A549 (cell line): ENCODE results near the gene UNC45B. TPM values are rescaled to one million over a fixed set of nuclear protein-coding genes. Genes with fewer than 3 reads are reported as not detected.

ENCODE experiments used
- ATAC-seq, 2 experiments: fragments of 200-7000 bp in 1 of 2; fragments of >200 bp in 1 of 2; cut with Nextera tagmentation in 1 of 2; cut with Tn5 transposase in 1 of 2; 3 replicates each; pipeline versions ENCODE4 v1.8.0 to v1.9.1; 2018 to 2020; ENCODE audit warnings: mild to moderate bottlenecking in 1 of 2, moderate library complexity in 1 of 2
- CTCF ChIA-PET: fragments of 300-600 bp; sonication (Branson Sonifier 250); formaldehyde crosslinking; extraction: SDS; loops from one replicate; lab custom pipeline; 2021; ENCODE audit warnings: antibody characterized with exemption, inconsistent platforms; lab: Yijun Ruan, JAX
- POLR2A ChIA-PET: fragments of 350-600 bp; formaldehyde crosslinking; extraction: SDS; loops from one replicate; lab custom pipeline; 2021; ENCODE audit warnings: antibody characterized with exemption, inconsistent platforms; lab: Yijun Ruan, JAX
- DNase-seq, 2 experiments: peaks; one replicate each; pipeline versions ENCODE4 v3.0.0 to v3.0.0-alpha.2; 2011 to 2016; ENCODE audit warnings: low read depth in 1 of 2, low spot score in 1 of 2
- FAIRE-seq: peaks from 2 replicates; lab custom pipeline; 2011; peaks lifted over from hg19 to GRCh38; lab: Jason Lieb, UNC
- H3K27ac ChIP-seq, 2 experiments: fragments of >200 bp; sonication (Bioruptor Twin); formaldehyde crosslinking; 3 replicates each; pipeline ENCODE4 v1.5.1; 2016 to 2017
- H3K4me1 ChIP-seq: fragments of >200 bp; sonication (Bioruptor Twin); formaldehyde crosslinking; 3 replicates; pipeline ENCODE4 v1.6.1; 2016
- H3K4me2 ChIP-seq: fragments of >200 bp; sonication (Bioruptor Twin); formaldehyde crosslinking; 3 replicates; pipeline ENCODE4 v1.6.1; 2016
- H3K4me3 ChIP-seq: fragments of >200 bp; sonication (Bioruptor Twin); formaldehyde crosslinking; 3 replicates; pipeline ENCODE4 v1.5.1; 2016
- H3K9me3 ChIP-seq: fragments of >200 bp; sonication (Bioruptor Twin); formaldehyde crosslinking; 3 replicates; pipeline ENCODE4 v1.6.1; 2016
- CBX8 ChIP-seq: fragments of 200-600 bp; sonication (generic); IDR thresholded peaks from 2 replicates; pipeline ENCODE4 v1.6.1; 2016
- CEBPB ChIP-seq, 2 experiments: fragments of >200 bp in 1 of 2; sonication (Bioruptor Twin) in 1 of 2; formaldehyde crosslinking in 1 of 2; IDR thresholded peaks; 2 replicates each; pipeline ENCODE4 v1.6.1; 2012 to 2016
- CTCF ChIP-seq: fragments of >200 bp; sonication (Bioruptor Twin); formaldehyde crosslinking; IDR thresholded peaks from 3 replicates; pipeline ENCODE4 v1.5.1; 2016
- EHF ChIP-seq: fragments of 250-450 bp; sonication (Bioruptor Pico); IDR thresholded peaks from 2 replicates; pipeline ENCODE4 v1.5.0; 2020; ENCODE audit warnings: mild to moderate bottlenecking
- EHMT2 ChIP-seq: fragments of 200-600 bp; sonication (generic); IDR thresholded peaks from 2 replicates; pipeline ENCODE4 v1.6.1; 2016; ENCODE audit warnings: antibody characterized with exemption, low read depth, mild to moderate bottlenecking, moderate library complexity
- FOXS1 ChIP-seq: fragments of 250-450 bp; sonication (Bioruptor Pico); IDR thresholded peaks from 2 replicates; pipeline ENCODE4 v1.5.0; 2020; ENCODE audit warnings: mild to moderate bottlenecking, moderate library complexity
- GATA3 ChIP-seq: IDR thresholded peaks from 2 replicates; pipeline ENCODE4 v1.6.1; 2012; ENCODE audit warnings: borderline replicate concordance
- HDAC2 ChIP-seq: fragments of 200-600 bp; sonication (generic); IDR thresholded peaks from 2 replicates; pipeline ENCODE4 v1.6.1; 2016
- HEYL ChIP-seq: fragments of 250-450 bp; sonication (Bioruptor Pico); IDR thresholded peaks from 2 replicates; pipeline ENCODE4 v1.8.0; 2021; ENCODE audit warnings: mild to moderate bottlenecking, moderate library complexity
- HOXB13 ChIP-seq: fragments of 250-450 bp; sonication (Bioruptor Pico); IDR thresholded peaks from 2 replicates; pipeline ENCODE4 v1.5.0; 2020; ENCODE audit warnings: low read depth, mild to moderate bottlenecking, moderate library complexity
- JUNB ChIP-seq: fragments of >200 bp; sonication (Bioruptor Twin); formaldehyde crosslinking; IDR thresholded peaks from 2 replicates; pipeline ENCODE4 v1.6.1; 2016
- KDM1A ChIP-seq: fragments of 200-600 bp; sonication (generic); IDR thresholded peaks from 2 replicates; pipeline ENCODE4 v1.6.1; 2016; ENCODE audit warnings: low read depth, mild to moderate bottlenecking
- MYC ChIP-seq: IDR thresholded peaks from 2 replicates; pipeline ENCODE4 v1.6.1; 2012; ENCODE audit warnings: mild to moderate bottlenecking, inconsistent platforms, low read length, improper control_type of control experiment, borderline replicate concordance
- NR3C1 ChIP-seq: fragments of >200 bp; sonication (Bioruptor Twin); formaldehyde crosslinking; IDR thresholded peaks from 3 replicates; pipeline ENCODE4 v1.6.1; 2017
- POLR2A ChIP-seq: IDR thresholded peaks from 2 replicates; pipeline ENCODE4 v1.6.1; 2012; ENCODE audit warnings: mild to moderate bottlenecking, low read length
- POLR2AphosphoS2 ChIP-seq: conservative IDR thresholded peaks from 2 replicates; pipeline ENCODE4 v1.6.1; 2012; ENCODE audit warnings: low read length, improper control_type of control experiment, inconsistent platforms
- RCOR1 ChIP-seq: fragments of 150-350 bp; IDR thresholded peaks from 2 replicates; pipeline ENCODE4 v1.6.1; 2014; ENCODE audit warnings: antibody characterized with exemption, low read length, low read depth
- REST ChIP-seq: fragments of 200-600 bp; sonication (generic); IDR thresholded peaks from 2 replicates; pipeline ENCODE4 v1.6.1; 2016; ENCODE audit warnings: antibody characterized with exemption, mild to moderate bottlenecking, moderate library complexity
- TFCP2L1 ChIP-seq: fragments of 250-450 bp; sonication (Bioruptor Pico); IDR thresholded peaks from 2 replicates; pipeline ENCODE4 v1.5.0; 2021; ENCODE audit warnings: mild to moderate bottlenecking
- ZC3H11A ChIP-seq: fragments of 450-650 bp; IDR thresholded peaks from 2 replicates; pipeline ENCODE4 v1.6.1; 2014; ENCODE audit warnings: antibody characterized with exemption, mild to moderate bottlenecking
- ZSCAN20 ChIP-seq: fragments of 250-450 bp; sonication (Bioruptor Pico); IDR thresholded peaks from 2 replicates; pipeline ENCODE4 v1.8.0; 2022; ENCODE audit warnings: mild to moderate bottlenecking, moderate library complexity
- WGBS: methylation state at CpG from one replicate; pipeline ENCODE4 v1.1.6; 2017; ENCODE audit errors: missing lambda C conversion rate; 5-methylcytosine and 5-hydroxymethylcytosine counted together
- polyA plus RNA-seq, 4 experiments: library from polyadenylated mRNA; depleted of rRNA in 3 of 4; stranded (reverse); fragments of >200 nt; fragmentation: RNase III in 1 of 4; extraction: RNeasy Plus Mini Kit Qiagen cat#74134 plus additional on column Dnase treatment in 1 of 4; gene quantifications; 2 replicates in 3 of 4; 3 replicates in 1 of 4; pipeline ENCODE4 v1.2.3, GENCODE V29; 2011 to 2017
- TF ChIP-seq, protein P1 (sequence below): fragments of 150-350 bp; IDR thresholded peaks from 2 replicates; pipeline ENCODE4 v1.6.1; 2014; ENCODE audit warnings: low read depth, mild to moderate bottlenecking, low read length
- TF ChIP-seq, protein P2 (sequence below): IDR thresholded peaks from 2 replicates; pipeline ENCODE4 v1.6.1; 2012

UNC45B gene
- polyA plus RNA-seq, 2 of the 4 experiments (the other 2 are of a cell fraction), result not detected

DNA sequence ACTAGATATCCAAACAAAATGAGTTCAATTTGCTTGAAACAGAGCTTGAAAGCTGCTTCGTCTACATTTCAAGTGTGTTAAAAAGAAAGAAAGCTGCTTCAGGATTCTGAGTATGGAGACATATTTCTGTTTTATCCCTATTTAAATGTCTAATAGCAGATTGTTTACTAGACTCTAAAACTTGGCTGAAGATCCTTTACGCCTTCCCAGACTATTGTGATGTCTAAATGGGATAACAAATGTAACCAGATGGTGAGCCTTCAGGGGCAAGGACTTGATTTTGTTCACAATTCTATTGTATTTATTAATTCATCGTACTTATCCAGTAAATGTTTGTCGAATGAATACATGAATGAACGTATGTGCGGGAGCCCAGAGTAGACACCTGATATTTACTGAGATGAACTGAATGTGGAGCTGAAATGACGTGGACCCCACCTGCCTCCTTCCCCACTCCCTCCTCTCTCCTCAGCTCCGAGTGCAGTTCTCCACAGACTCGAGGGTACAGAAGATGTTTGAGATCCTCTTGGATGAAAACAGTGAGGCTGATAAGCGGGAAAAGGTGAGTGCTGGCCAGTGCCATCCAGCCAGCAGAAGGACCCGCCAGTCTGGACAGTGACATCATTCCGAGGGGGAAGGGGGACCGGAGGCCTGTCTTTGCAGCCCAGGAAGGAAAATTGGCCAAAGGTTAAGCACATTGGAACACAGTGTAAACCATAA, 5.0 kb downstream of the UNC45B start:
- H3K4me1 ChIP-seq, result no peaks in the 10 kb centered on the region
- H3K4me3 ChIP-seq, result no peak overlapping the region
- no peak for DNase-seq
- no peak overlapping the region for H3K27ac ChIP-seq
- H3K9me3 ChIP-seq, result no peaks in the 10 kb centered on the region
- ChIA-PET CTCF (interaction anchor here (0.9 kb wide), 1 partner anchor 381 kb away, joined by 3 read pairs; no protein-coding TSS in a partner anchor), POLR2A (interaction anchor here (0.7 kb wide), 1 partner anchor 11 kb away, joined by 3 read pairs; the partner anchor contains the start of gene NLE1)
- TF ChIP-seq RCOR1 (no peak), ZSCAN20 (CRISPR knock-in tag) (no peak), EHF (CRISPR knock-in tag) (no peak), TFCP2L1 (CRISPR knock-in tag) (no peak), FOXS1 (no peak), REST (no peak), EHMT2 (no peak), HDAC2 (no peak), POLR2AphosphoS2 (no peak)
- TF ChIP-seq, protein P1, sequence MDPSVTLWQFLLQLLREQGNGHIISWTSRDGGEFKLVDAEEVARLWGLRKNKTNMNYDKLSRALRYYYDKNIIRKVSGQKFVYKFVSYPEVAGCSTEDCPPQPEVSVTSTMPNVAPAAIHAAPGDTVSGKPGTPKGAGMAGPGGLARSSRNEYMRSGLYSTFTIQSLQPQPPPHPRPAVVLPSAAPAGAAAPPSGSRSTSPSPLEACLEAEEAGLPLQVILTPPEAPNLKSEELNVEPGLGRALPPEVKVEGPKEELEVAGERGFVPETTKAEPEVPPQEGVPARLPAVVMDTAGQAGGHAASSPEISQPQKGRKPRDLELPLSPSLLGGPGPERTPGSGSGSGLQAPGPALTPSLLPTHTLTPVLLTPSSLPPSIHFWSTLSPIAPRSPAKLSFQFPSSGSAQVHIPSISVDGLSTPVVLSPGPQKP, result no peak
- peak; percentile 39 for FAIRE-seq
- no peak overlapping the region for H3K4me2 ChIP-seq
- 44% methylated on average over 13 of the region's 13 CpGs for WGBS
- no peak for ATAC-seq

DNA sequence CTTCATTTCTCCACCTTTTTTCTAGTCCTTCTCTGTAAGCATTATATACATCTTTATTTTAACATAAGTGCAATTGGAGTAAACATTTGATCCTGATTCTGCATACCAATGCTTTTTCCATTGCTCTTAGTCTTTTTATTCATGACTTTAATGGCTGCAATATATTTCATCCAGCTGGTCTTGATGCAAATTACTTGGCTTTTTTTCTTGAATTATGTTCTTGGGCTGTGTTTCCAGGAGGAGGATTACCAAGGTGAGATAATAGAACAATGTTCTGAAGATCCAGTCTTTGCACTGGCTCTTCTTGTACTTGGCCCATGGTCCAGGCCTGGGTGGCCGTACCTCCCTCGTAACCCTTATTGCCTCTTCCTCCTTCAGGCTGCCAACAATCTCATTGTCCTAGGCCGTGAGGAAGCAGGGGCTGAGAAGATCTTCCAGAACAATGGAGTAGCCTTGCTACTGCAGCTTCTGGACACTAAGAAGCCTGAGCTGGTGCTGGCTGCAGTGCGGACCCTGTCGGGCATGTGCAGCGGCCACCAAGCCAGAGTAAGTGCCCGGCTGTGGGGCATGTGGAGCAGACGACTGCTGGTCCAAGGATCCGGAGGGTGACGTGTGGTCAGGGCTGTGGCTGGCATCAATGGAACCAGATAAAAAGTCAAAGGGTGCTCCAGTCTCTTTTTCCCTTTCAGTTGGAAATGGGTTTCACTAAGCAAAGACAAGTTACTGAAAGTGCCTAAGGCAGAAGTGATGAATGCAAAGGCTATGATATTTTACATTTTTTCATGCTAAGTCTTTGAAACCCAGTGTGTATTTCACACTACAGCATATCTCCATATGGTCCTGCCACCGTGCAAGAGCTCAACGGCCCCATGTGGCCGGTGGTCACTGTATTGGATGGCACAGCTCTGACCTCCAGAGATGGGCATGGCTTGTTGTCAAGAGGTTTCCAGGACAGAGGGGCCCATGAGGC, 6.9 kb downstream of the UNC45B start:
- H3K4me1 ChIP-seq, result no peaks in the 10 kb centered on the region
- DNase-seq (no peak), ATAC-seq (no peak; a peak in 1 of 6 replicates), FAIRE-seq (no peak)
- no peak overlapping the region for H3K4me3 ChIP-seq
- H3K27ac ChIP-seq, result no peak overlapping the region
- POLR2A ChIA-PET, result no interaction called here
- CTCF ChIA-PET, result interaction anchor here (1.8 kb wide), 1 partner anchor 34 kb away, joined by 4 read pairs; no protein-coding TSS in a partner anchor
- TF ChIP-seq ZC3H11A, result no peak
- TF ChIP-seq MYC, result no peak
- TF ChIP-seq GATA3, result no peak
- TF ChIP-seq EHF (CRISPR knock-in tag), result no peak
- TF ChIP-seq HEYL (CRISPR knock-in tag), result no peak
- WGBS, result 67% methylated on average over 13 of the region's 13 CpGs
- H3K9me3 ChIP-seq, result no peaks in the 10 kb centered on the region
- no peak overlapping the region for H3K4me2 ChIP-seq

DNA sequence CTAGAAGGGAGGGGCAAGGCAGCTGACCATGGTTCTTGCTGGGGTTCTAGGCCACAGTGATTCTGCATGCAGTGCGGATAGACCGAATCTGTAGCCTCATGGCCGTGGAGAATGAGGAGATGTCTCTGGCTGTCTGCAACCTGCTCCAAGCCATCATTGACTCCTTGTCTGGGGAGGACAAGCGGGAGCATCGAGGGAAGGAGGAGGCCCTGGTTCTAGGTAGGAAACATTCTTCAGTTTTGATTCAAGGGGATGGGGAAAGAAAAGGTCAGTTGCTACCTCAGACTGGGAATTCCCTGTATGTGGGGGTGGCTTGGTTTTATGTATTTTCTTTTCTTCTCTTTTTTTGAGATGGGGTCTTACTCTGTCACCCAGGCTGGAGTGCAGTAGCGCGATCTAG, 7.6 kb downstream of the UNC45B start:
- H3K9me3 ChIP-seq, result no peaks in the 10 kb centered on the region
- H3K4me3 ChIP-seq, result no peak overlapping the region
- no peak for FAIRE-seq
- ChIA-PET POLR2A (no interaction called here), CTCF (interaction anchor here (1.8 kb wide), 1 partner anchor 35 kb away, joined by 4 read pairs; no protein-coding TSS in a partner anchor)
- 68% methylated on average over 7 of the region's 7 CpGs for WGBS
- H3K4me1 ChIP-seq, result no peaks in the 10 kb centered on the region
- no peak for ATAC-seq
- TF ChIP-seq FOXS1, result no peak
- TF ChIP-seq TFCP2L1 (CRISPR knock-in tag), result no peak
- no peak for TF ChIP-seq CBX8
- no peak for TF ChIP-seq EHF (CRISPR knock-in tag)
- TF ChIP-seq POLR2A, result no peak
- TF ChIP-seq KDM1A, result no peak
- TF ChIP-seq, protein P2, sequence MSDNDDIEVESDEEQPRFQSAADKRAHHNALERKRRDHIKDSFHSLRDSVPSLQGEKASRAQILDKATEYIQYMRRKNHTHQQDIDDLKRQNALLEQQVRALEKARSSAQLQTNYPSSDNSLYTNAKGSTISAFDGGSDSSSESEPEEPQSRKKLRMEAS, result no peak
- TF ChIP-seq NR3C1, result no peak
- TF ChIP-seq HOXB13, result no peak
- no peak for TF ChIP-seq CEBPB (IDR thresholded peaks at IDR 0.05)
- TF ChIP-seq CTCF, result no peak
- no peak for TF ChIP-seq JUNB
- no peak for TF ChIP-seq POLR2AphosphoS2
- no peak for DNase-seq
- H3K27ac ChIP-seq, result no peak overlapping the region
- H3K4me2 ChIP-seq, result no peak overlapping the region
